ENCODE data around the gene TMEM129.
A peak's percentile ranks its signal among the peaks of the same experiment; 100 is the strongest.

TMEM129 gene

GRCh38 chr4:1721003-1721665, at the start of gene TMEM129, which contains the start of gene TACC3 (continued):
- TF ChIP-seq ZBTB44 (tag by site-specific recombination; IDR thresholded peaks at IDR 0.05): 0 out of 2 replicates have a peak, but pooled peaks have one; percentile 9
- TF ChIP-seq ZNF658 (tag by site-specific recombination; IDR thresholded peaks at IDR 0.05): no peak
- TF ChIP-seq ZBTB8A (tag by site-specific recombination; IDR thresholded peaks at IDR 0.05): peak; percentile 89
- peak; percentile 33 for TF ChIP-seq ZBTB26 (tag by site-specific recombination; optimal IDR thresholded peaks at IDR 0.05)
- peak; percentile 78; the same call in 1 of the 2 replicates for TF ChIP-seq KLF8 (tag by site-specific recombination; IDR thresholded peaks at IDR 0.05)
- no peak for TF ChIP-seq ZNF677 (tag by site-specific recombination; IDR thresholded peaks at IDR 0.05)
- TF ChIP-seq EGR2 (tag by site-specific recombination; IDR thresholded peaks at IDR 0.05; ENCODE audit: low read depth): no peak
- 0 out of 2 replicates have a peak, but pooled peaks have one; percentile 50 for TF ChIP-seq KLF16 (tag by site-specific recombination; IDR thresholded peaks at IDR 0.05)
- peak; percentile 57 for TF ChIP-seq ZIC2 (tag by site-specific recombination; IDR thresholded peaks at IDR 0.05)
- TF ChIP-seq ZNF629 (tag by site-specific recombination; IDR thresholded peaks at IDR 0.05): no peak
- TF ChIP-seq ZBTB6 (tag by site-specific recombination; IDR thresholded peaks at IDR 0.05): peak; percentile 62; the same call in 1 of the 2 replicates
- 0 out of 2 replicates have a peak, but pooled peaks have one; percentile 5 for TF ChIP-seq GLIS1 (tag by site-specific recombination; IDR thresholded peaks at IDR 0.05)
- TF ChIP-seq SALL2 (tag by site-specific recombination; IDR thresholded peaks at IDR 0.05; ENCODE audit: borderline replicate concordance): no peak
- peak; percentile 75 for TF ChIP-seq SP3 (tag by site-specific recombination; IDR thresholded peaks at IDR 0.05)
- no peak for TF ChIP-seq YY1 (tag by site-specific recombination; IDR thresholded peaks at IDR 0.05)
- 0 out of 2 replicates have a peak, but pooled peaks have one; percentile 15 for TF ChIP-seq SCRT2 (tag by site-specific recombination; IDR thresholded peaks at IDR 0.05)

- ChIA-PET POLR2A (no interaction called here), CTCF (interaction anchor here (0.7 kb wide), 1 partner anchor 24 kb away, joined by 4 read pairs; no protein-coding TSS in a partner anchor)
- Histone ChIP-seq H3K36me3 (ENCODE audit: control insufficient read depth in 2 of 2, insufficient read depth in 1 of 2, low read length in 2 of 2) (no peaks in the 10 kb centered on the region), H3K4me3 (ENCODE audit: low read depth, low read length) (no peak overlapping the region), H3K9me3 (ENCODE audit: control insufficient read depth, insufficient read depth, low read depth, low read length) (no peaks in the 10 kb centered on the region), H3K27ac (ENCODE audit: extremely low read depth, low read depth, low read length) (no peak overlapping the region), H3K4me1 (ENCODE audit: control insufficient read depth, insufficient read depth, low read length) (no peaks in the 10 kb centered on the region)
- no peak for TF ChIP-seq SP2 (tag by site-specific recombination; IDR thresholded peaks at IDR 0.05)
- peak; percentile 17; the same call in 1 of the 2 replicates for TF ChIP-seq GLIS2 (tag by site-specific recombination; IDR thresholded peaks at IDR 0.05)
- TF ChIP-seq ZNF302 (tag by site-specific recombination; IDR thresholded peaks at IDR 0.05; ENCODE audit: low read depth): no peak
- TF ChIP-seq RBAK (tag by site-specific recombination; IDR thresholded peaks at IDR 0.05): no peak
- no peak for TF ChIP-seq ZBTB17 (tag by site-specific recombination; IDR thresholded peaks at IDR 0.05)
Observed at GRCh38 chr4:1770791-1771231, 49.7 kb upstream of the TMEM129 start.
